GM21515 (cell line): Measurements from ENCODE around the gene PLVAP.
A peak's percentile ranks its signal among the peaks of the same experiment; 100 is the strongest.

Experiments used
- ATAC-seq: cut with Tn5 transposase; IDR thresholded peaks from one replicate; pipeline ENCODE4 v1.9.1; 2021; ENCODE audit not compliant: unreplicated experiment

Gene PLVAP

GRCh38 chr19:17303167-17303939, 73.8 kb downstream of the PLVAP start, which contains the start of gene ABHD8:
Gene ABHD8, minus strand, starts transcription at chr19:17303425. Its CDS starts 1,809 bp downstream, at chr19:17301616.
- peak; percentile 49 for ATAC-seq

GRCh38 chr19:17302391-17303166, 74.6 kb downstream of the PLVAP start:
- ATAC-seq: no peak
